Testis (tissue), 3 donors: Measurements from ENCODE around the gene CHML. TPM values are rescaled to one million over a fixed set of nuclear protein-coding genes. Genes with fewer than 3 reads are reported as not detected.

ENCODE experiments used
- DNase-seq: peaks from one replicate; pipeline ENCODE4 v3.0.0-alpha.2; 2019
- H3K27ac ChIP-seq, 2 donors: fragments of 200-600 bp; sonication (generic); one replicate each; pipeline ENCODE4 v1.5.1; 2019
- H3K27me3 ChIP-seq: fragments of 200-600 bp; sonication (generic); one replicate; pipeline ENCODE4 v1.5.1; 2019
- H3K36me3 ChIP-seq: fragments of 200-600 bp; sonication (generic); one replicate; pipeline ENCODE4 v1.5.1; 2017; ENCODE audit warnings: low read depth; ENCODE audit errors: missing control alignments
- H3K4me1 ChIP-seq: fragments of 200-600 bp; sonication (generic); one replicate; pipeline ENCODE4 v1.5.1; 2019
- H3K4me3 ChIP-seq, 2 donors: fragments of 200-600 bp; sonication (generic); one replicate each; pipeline ENCODE4 v1.5.1; 2017 to 2019
- H3K9me3 ChIP-seq: fragments of 200-600 bp; sonication (generic); one replicate; pipeline ENCODE4 v1.5.1; 2017
- POLR2A ChIP-seq: fragments of 450-650 bp; IDR thresholded peaks from one replicate; pipeline ENCODE4 v1.6.1; 2017; ENCODE audit warnings: antibody characterized with exemption, mild to moderate bottlenecking, moderate library complexity
- WGBS, 2 donors: methylation state at CpG; one replicate each; pipeline ENCODE4 v1.1.5; 2018; 5-methylcytosine and 5-hydroxymethylcytosine counted together
- intact Hi-C: fragments of 100-400 bp; cut with DNase I; formaldehyde crosslinking; loops from one replicate; pipeline ENCODE4 v1.15.1; 2023; ENCODE audit warnings: low total_unique reads
- polyA plus RNA-seq: library from polyadenylated mRNA; stranded (reverse); fragments of 350-450 nt; fragmentation: Illumina TruSeq; extraction: RNeasy Lipid Tissue Mini Kit (QIAGEN cat#74804); gene quantifications from one replicate; pipeline ENCODE4 v1.2.3, GENCODE V29; 2014; ENCODE audit warnings: low read depth, low replicate concordance; ENCODE audit not compliant: insufficient read depth
- total RNA-seq, 2 donors: library from RNA; depleted of rRNA; stranded (reverse); fragments of >200 nt; gene quantifications; one replicate each; pipeline ENCODE4 v1.2.3, GENCODE V29; 2016
- TF ChIP-seq, protein P1 (sequence below), 3 experiments: fragments of 450-650 bp in 2 of 3; fragments of 200-600 bp in 1 of 3; sonication (generic) in 1 of 3; IDR thresholded peaks; one replicate each; pipeline ENCODE4 v1.5.1; 2016 to 2019; ENCODE audit warnings: antibody characterized with exemption in 3 of 3, mild to moderate bottlenecking in 2 of 3, moderate library complexity in 1 of 3

CHML gene
- total and polyA plus RNA-seq, 3 donors from 2014 or later, result 5.8 to 26.2 (median 20.0) TPM

DNA sequence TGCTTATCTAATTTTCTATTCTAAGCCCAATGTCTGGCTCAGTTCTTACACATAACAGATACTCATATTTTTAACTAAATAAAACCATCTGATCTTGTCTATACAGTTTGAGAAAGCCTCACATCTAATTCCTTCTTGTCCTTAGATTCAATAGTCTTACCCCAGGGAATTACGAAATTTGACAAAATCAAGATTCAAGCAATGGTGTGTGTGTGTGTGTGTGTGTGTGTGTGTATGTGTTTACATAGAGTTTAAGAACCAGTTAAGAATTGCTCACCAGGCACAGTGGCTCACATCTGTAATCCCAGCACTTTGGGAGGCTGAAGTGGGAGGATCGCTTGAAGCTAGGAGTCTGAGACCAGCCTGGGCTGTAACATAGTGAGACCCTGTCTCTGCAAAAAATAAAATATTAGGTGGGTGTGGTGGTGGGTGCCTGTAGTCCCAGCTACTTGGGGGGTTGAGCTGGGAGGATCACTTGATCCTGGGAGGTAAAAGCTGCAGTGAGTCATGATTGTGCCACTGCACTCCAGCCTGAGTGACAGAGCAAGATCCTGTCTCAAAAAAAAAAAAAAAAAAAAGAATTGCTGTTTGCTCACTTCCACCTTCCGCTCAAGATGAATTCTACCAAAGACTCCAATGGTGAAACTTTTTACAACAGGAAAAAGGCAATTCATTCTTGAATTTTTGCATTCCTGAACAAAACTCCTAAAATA lies 18.1 kb upstream of the CHML start:
- no peaks in the 10 kb centered on the region for H3K36me3 ChIP-seq
- no peak for DNase-seq
- no peak overlapping the region for H3K27ac ChIP-seq
- WGBS, 2 donors, result 93 to 97% methylated on average over 3 of the region's 3 CpGs
- intact Hi-C loops, result no loop called here
- H3K4me1 ChIP-seq, result peaks cover 24% of the 10 kb centered on the region
- no peak for TF ChIP-seq POLR2A
- TF ChIP-seq, protein P1, sequence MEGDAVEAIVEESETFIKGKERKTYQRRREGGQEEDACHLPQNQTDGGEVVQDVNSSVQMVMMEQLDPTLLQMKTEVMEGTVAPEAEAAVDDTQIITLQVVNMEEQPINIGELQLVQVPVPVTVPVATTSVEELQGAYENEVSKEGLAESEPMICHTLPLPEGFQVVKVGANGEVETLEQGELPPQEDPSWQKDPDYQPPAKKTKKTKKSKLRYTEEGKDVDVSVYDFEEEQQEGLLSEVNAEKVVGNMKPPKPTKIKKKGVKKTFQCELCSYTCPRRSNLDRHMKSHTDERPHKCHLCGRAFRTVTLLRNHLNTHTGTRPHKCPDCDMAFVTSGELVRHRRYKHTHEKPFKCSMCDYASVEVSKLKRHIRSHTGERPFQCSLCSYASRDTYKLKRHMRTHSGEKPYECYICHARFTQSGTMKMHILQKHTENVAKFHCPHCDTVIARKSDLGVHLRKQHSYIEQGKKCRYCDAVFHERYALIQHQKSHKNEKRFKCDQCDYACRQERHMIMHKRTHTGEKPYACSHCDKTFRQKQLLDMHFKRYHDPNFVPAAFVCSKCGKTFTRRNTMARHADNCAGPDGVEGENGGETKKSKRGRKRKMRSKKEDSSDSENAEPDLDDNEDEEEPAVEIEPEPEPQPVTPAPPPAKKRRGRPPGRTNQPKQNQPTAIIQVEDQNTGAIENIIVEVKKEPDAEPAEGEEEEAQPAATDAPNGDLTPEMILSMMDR (IDR thresholded peaks at IDR 0.05), result no peak
- H3K27me3 ChIP-seq, result no peaks in the 10 kb centered on the region
- no peak overlapping the region for H3K4me3 ChIP-seq
- H3K9me3 ChIP-seq, result no peaks in the 10 kb centered on the region

DNA sequence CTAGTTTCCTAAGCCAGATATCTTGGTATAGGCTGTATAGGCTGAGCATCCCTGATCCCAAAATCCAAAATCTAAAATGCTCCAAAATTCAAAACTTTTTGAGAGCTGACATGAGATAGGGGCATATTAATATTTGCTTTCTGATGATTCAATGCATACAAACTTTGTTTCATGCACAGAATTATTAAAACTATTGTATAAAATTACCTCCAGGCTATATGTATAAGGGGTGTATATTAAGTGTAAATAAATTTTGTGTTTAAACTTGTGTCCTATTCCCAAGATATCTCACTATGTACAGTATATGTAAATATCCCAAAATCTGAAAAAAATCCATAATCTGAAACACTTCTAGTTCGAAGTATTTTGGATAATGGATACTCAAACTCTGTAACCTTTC lies 14.5 kb upstream of the CHML start:
- 50 to 63% methylated on average over 1 of the region's 1 CpG for WGBS, 2 donors

DNA sequence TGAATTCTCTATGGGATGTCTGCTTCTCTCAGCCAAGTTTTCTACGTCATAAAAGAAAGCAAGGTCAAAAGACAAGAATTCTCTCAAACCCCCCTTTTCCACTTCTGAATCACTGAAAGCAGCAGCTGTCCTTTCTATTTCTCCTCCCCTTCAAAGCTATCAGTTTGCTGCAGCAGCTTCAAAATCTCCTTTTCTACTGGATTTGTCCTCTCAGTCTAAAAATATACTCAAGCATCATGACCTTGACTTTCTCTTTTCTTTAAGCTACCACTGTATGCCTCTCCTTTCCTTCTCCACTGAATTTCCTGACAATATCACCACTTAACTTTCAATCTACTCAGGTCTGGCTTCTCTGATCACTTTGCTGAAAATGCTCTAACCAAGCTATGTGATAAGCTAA lies 13.8 kb upstream of the CHML start:
- no peak for DNase-seq
- Histone ChIP-seq H3K4me3 (no peak overlapping the region), H3K36me3 (no peaks in the 10 kb centered on the region)

More for the DNA sequence above, 14.5 kb upstream of the CHML start:
- no peak overlapping the region for H3K4me3 ChIP-seq
- TF ChIP-seq POLR2A, result no peak
- TF ChIP-seq, protein P1 (IDR thresholded peaks at IDR 0.05), result no peak
- no peaks in the 10 kb centered on the region for H3K9me3 ChIP-seq
- peaks cover 24% of the 10 kb centered on the region for H3K4me1 ChIP-seq
- DNase-seq, result no peak
- intact Hi-C loops, result no loop called here
- peak overlapping the region; percentile 4 to 76 for H3K27ac ChIP-seq
- no peaks in the 10 kb centered on the region for H3K36me3 ChIP-seq
- no peaks in the 10 kb centered on the region for H3K27me3 ChIP-seq

DNA sequence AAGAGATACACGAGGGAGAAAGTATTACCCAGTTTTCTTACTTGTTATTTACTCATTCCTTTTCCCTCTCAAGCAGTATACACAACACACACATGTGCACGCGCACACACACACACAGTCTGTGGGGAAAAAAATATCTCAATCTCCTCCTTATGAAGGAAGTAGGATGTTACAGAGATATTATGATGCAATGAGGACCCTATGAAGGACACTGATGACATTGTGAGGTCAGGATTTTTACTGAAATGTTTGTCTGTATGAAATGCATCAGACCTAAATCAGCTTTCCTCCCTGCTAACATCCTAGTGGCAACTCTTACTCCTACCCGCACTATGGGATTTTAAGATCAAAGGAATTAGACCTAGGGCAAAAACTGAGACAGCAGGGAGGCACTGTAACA lies 11.8 kb upstream of the CHML start, which contains the start of gene WDR64:
Gene WDR64, plus strand, starts transcription at position 270 of the 400 bp plus-strand sequence. CDS start 204 bp downstream, outside the sequence.
- Histone ChIP-seq H3K27me3 (no peaks in the 10 kb centered on the region), H3K4me3 (no peak within 1 kb of the TSS), H3K4me1 (peaks cover 24% of the 10 kb centered on the region), H3K9me3 (no peaks in the 10 kb centered on the region), H3K27ac (peak within 1 kb of the TSS in 1 of 2 donors; percentile 23), H3K36me3 (no peaks in the 10 kb centered on the region)
- intact Hi-C loops, result no loop called here
- 83 to 89% methylated on average over 4 of the region's 4 CpGs for WGBS, 2 donors
- TF ChIP-seq, protein P1 (IDR thresholded peaks at IDR 0.05), result no peak
- TF ChIP-seq POLR2A, result no peak
- DNase-seq, result no peak

More for the DNA sequence above, 13.8 kb upstream of the CHML start:
- intact Hi-C loops, result no loop called here
- Histone ChIP-seq H3K27ac (peak overlapping the region; percentile 51 to 76), H3K4me1 (peaks cover 24% of the 10 kb centered on the region), H3K9me3 (no peaks in the 10 kb centered on the region), H3K27me3 (no peaks in the 10 kb centered on the region)
- 24 to 38% methylated on average over 1 of the region's 1 CpG for WGBS, 2 donors
- no peak for TF ChIP-seq POLR2A
- TF ChIP-seq, protein P1 (IDR thresholded peaks at IDR 0.05), result no peak

DNA sequence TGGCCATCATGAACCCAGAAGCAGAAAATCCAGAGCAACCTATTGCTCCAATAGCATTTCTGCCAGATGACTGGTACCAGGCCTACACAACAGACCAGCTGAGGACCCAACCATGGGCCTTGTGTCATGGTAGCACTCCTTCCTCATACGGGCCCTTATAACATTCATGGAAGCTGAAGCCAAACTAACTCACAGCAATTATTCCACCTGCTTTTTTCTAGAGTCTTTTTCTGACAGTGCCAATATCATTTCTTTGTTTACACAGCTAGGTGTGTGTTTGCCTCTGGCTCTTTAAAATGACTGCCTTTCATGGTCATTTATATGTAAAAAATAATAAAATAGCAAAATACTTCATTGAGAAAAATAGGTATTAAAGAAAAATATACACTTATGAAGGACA lies 8.0 kb upstream of the CHML start:
- no peaks in the 10 kb centered on the region for H3K36me3 ChIP-seq
- H3K27ac ChIP-seq, result no peak overlapping the region
- H3K27me3 ChIP-seq, result no peaks in the 10 kb centered on the region
- no peak overlapping the region for H3K4me3 ChIP-seq
- DNase-seq, result no peak
- WGBS, 2 donors, result 93 to 95% methylated on average over 1 of the region's 1 CpG
- no peaks in the 10 kb centered on the region for H3K9me3 ChIP-seq
- H3K4me1 ChIP-seq, result peaks cover 5% of the 10 kb centered on the region
- TF ChIP-seq, protein P1 (IDR thresholded peaks at IDR 0.05), result no peak
- no peak for TF ChIP-seq POLR2A
- intact Hi-C loops, result no loop called here
